ENCODE results near the gene AMTN.

Gene AMTN

GRCh38 chr4:70564033-70564432 is 45.7 kb downstream of the AMTN start:
- no peak for DNase-seq (ENCODE audit: low spot score)

GRCh38 chr4:70570796-70571195 is 52.4 kb downstream of the AMTN start:
- DNase-seq (ENCODE audit: low spot score) = no peak

GRCh38 chr4:70571772-70572171 is 53.4 kb downstream of the AMTN start:
- no peak for DNase-seq (ENCODE audit: low spot score)

GRCh38 chr4:70575964-70576363 is 57.6 kb downstream of the AMTN start:
- no peak for DNase-seq (ENCODE audit: low spot score)

GRCh38 chr4:70577220-70577927 is 59.0 kb downstream of the AMTN start:
- no peak for DNase-seq (ENCODE audit: low spot score)

- no peak for DNase-seq (ENCODE audit: low spot score)
Observed at GRCh38 chr4:70581980-70582379, 63.6 kb downstream of the AMTN start.

Measured in left forelimb (tissue), 1 donor.